ENCODE results near the gene FANCB. TPM values are rescaled to one million over a fixed set of nuclear protein-coding genes. Genes with fewer than 3 reads are reported as not detected.

Gene FANCB
- total RNA-seq, 1 donor from 2014 or later = 3.4 TPM

DNA sequence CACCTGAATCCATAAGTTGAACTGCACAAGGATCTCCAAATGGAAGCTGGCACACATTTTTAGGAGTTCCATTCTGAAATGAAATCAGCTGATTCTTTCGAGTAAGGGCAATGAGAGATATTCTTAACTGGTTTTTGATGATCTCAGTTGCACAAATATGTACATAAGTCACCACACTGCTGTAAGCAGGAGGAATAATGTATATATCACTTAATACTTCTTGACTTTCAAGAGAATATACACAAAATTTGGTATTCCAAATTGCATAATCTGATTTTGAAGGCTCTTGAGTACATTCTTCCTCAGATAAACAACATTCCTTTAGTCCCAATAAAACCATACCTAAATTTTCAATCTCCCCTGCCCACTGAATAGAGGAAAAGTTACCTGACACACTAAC lies 8.2 kb downstream of the FANCB start:
- H3K27ac Mint-ChIP-seq (ENCODE audit: unreplicated experiment) = no peak overlapping the region
- no peaks in the 10 kb centered on the region for H3K9me3 Mint-ChIP-seq (ENCODE audit: unreplicated experiment)

GRCh38 chrX:14851526-14851925 lies 21.3 kb downstream of the FANCB start:
- Mint-ChIP-seq H3K4me3 (ENCODE audit: unreplicated experiment) (no peak overlapping the region), H3K9me3 (ENCODE audit: unreplicated experiment) (no peaks in the 10 kb centered on the region), H3K4me1 (ENCODE audit: low read depth, unreplicated experiment) (no peaks in the 10 kb centered on the region), H3K27ac (ENCODE audit: unreplicated experiment) (no peak overlapping the region), H3K27me3 (ENCODE audit: unreplicated experiment) (no peaks in the 10 kb centered on the region), H3K36me3 (ENCODE audit: unreplicated experiment) (no peaks in the 10 kb centered on the region)
- TF ChIP-seq, protein P1, sequence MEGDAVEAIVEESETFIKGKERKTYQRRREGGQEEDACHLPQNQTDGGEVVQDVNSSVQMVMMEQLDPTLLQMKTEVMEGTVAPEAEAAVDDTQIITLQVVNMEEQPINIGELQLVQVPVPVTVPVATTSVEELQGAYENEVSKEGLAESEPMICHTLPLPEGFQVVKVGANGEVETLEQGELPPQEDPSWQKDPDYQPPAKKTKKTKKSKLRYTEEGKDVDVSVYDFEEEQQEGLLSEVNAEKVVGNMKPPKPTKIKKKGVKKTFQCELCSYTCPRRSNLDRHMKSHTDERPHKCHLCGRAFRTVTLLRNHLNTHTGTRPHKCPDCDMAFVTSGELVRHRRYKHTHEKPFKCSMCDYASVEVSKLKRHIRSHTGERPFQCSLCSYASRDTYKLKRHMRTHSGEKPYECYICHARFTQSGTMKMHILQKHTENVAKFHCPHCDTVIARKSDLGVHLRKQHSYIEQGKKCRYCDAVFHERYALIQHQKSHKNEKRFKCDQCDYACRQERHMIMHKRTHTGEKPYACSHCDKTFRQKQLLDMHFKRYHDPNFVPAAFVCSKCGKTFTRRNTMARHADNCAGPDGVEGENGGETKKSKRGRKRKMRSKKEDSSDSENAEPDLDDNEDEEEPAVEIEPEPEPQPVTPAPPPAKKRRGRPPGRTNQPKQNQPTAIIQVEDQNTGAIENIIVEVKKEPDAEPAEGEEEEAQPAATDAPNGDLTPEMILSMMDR (IDR thresholded peaks at IDR 0.05; ENCODE audit: partially characterized antibody, unreplicated experiment) = no peak
- no peak for DNase-seq

More for the DNA sequence above, 8.2 kb downstream of the FANCB start:
- Mint-ChIP-seq H3K4me3 (ENCODE audit: unreplicated experiment) (no peak overlapping the region), H3K4me1 (ENCODE audit: low read depth, unreplicated experiment) (no peaks in the 10 kb centered on the region), H3K36me3 (ENCODE audit: unreplicated experiment) (no peaks in the 10 kb centered on the region), H3K27me3 (ENCODE audit: unreplicated experiment) (no peaks in the 10 kb centered on the region)
- TF ChIP-seq, protein P1 (IDR thresholded peaks at IDR 0.05; ENCODE audit: partially characterized antibody, unreplicated experiment) = no peak
- no peak for DNase-seq

DNA sequence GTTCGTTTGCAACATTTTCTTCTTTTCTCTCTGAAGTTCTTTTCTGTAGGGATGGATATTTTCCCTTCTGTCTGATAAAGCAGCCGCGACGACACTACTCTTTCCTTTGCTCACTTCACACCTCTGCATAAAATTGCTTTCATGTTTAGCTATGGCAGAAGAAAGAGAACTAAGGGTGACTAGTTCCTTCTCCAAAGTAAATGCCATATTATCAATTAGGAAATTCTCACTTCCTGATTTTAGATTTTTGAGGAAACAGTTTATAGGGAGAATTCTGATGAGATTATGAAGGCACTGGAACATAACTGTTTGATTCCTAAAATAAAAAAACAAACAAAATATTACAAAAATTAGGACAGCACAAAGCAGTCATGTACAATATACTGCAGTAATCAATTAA lies 29.2 kb downstream of the FANCB start:
- Mint-ChIP-seq H3K27me3 (ENCODE audit: unreplicated experiment) (no peaks in the 10 kb centered on the region), H3K27ac (ENCODE audit: unreplicated experiment) (no peak overlapping the region), H3K36me3 (ENCODE audit: unreplicated experiment) (no peaks in the 10 kb centered on the region), H3K9me3 (ENCODE audit: unreplicated experiment) (no peaks in the 10 kb centered on the region), H3K4me1 (ENCODE audit: low read depth, unreplicated experiment) (no peaks in the 10 kb centered on the region), H3K4me3 (ENCODE audit: unreplicated experiment) (no peak overlapping the region)
- TF ChIP-seq, protein P1 (IDR thresholded peaks at IDR 0.05; ENCODE audit: partially characterized antibody, unreplicated experiment) = no peak
- no peak for DNase-seq

DNA sequence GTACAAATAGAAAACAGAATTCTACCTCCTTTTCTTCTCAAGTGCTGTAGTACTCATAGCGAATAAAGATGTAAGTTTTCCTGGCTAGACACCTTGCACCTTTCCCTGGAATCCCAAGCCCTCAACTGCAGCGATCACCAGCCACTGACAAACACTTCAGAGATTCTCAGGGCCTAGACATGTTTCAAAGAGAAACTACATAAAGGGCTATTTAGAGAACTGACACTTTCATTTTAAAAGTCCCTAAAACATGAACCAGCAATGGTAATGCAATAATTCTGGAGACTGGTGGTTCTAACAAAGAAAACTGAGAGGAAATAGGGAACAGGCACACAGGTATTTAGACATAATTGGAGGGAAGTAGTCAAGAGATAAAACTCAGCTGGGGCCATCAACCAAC lies 35.7 kb downstream of the FANCB start:
- Mint-ChIP-seq H3K27ac (ENCODE audit: unreplicated experiment) (no peak overlapping the region), H3K27me3 (ENCODE audit: unreplicated experiment) (peaks cover 1% of the 10 kb centered on the region), H3K4me1 (ENCODE audit: low read depth, unreplicated experiment) (no peaks in the 10 kb centered on the region), H3K4me3 (ENCODE audit: unreplicated experiment) (no peak overlapping the region), H3K36me3 (ENCODE audit: unreplicated experiment) (no peaks in the 10 kb centered on the region), H3K9me3 (ENCODE audit: unreplicated experiment) (no peaks in the 10 kb centered on the region)
- DNase-seq = no peak
- TF ChIP-seq, protein P1 (IDR thresholded peaks at IDR 0.05; ENCODE audit: partially characterized antibody, unreplicated experiment) = no peak

- H3K27ac Mint-ChIP-seq (ENCODE audit: unreplicated experiment) = no peak overlapping the region
- no peak overlapping the region for H3K4me3 Mint-ChIP-seq (ENCODE audit: unreplicated experiment)
- H3K9me3 Mint-ChIP-seq (ENCODE audit: unreplicated experiment) = peaks cover 1% of the 10 kb centered on the region
- H3K27me3 Mint-ChIP-seq (ENCODE audit: unreplicated experiment) = no peaks in the 10 kb centered on the region
- DNase-seq = no peak
- no peaks in the 10 kb centered on the region for H3K4me1 Mint-ChIP-seq (ENCODE audit: low read depth, unreplicated experiment)
- H3K36me3 Mint-ChIP-seq (ENCODE audit: unreplicated experiment) = peaks cover 3% of the 10 kb centered on the region
- TF ChIP-seq, protein P1 (IDR thresholded peaks at IDR 0.05; ENCODE audit: partially characterized antibody, unreplicated experiment) = no peak
Measured at GRCh38 chrX:14832586-14832985, 40.3 kb downstream of the FANCB start.
